ENCODE data around the gene PTTG1IP2.

Gene PTTG1IP2

GRCh38 chr7:90469554-90469953 lies at the start of gene PTTG1IP2:
PTTG1IP2 (plus strand) TSS chr7:90469639; CDS start chr7:90469787, 148 bp downstream.
- Mint-ChIP-seq H3K9me3 (peaks cover 13 to 17% of the 10 kb centered on the region in 2 donors), H3K4me1 (no peaks in the 10 kb centered on the region), H3K4me3 (no peak within 1 kb of the TSS), H3K27ac (no peak within 1 kb of the TSS), H3K27me3 (peaks cover 20% of the 10 kb centered on the region)
- DNase-seq (no peak), ATAC-seq (no peak)

- H3K4me1 Mint-ChIP-seq: peaks cover 20% of the 10 kb centered on the region
- ATAC-seq: no peak
- no peak overlapping the region for H3K4me3 Mint-ChIP-seq
- no peaks in the 10 kb centered on the region for H3K27me3 Mint-ChIP-seq
- H3K9me3 Mint-ChIP-seq: no peaks in the 10 kb centered on the region
- peak overlapping the region in 1 of 2 donors; percentile 7 for H3K27ac Mint-ChIP-seq
- no peak for DNase-seq
Observed at GRCh38 chr7:90421651-90422050, 47.8 kb upstream of the PTTG1IP2 start.

GRCh38 chr7:90424720-90425119 lies 44.7 kb upstream of the PTTG1IP2 start:
- peak; percentile 94 for ATAC-seq
- Mint-ChIP-seq H3K27ac (peak overlapping the region in 1 of 2 donors; percentile 82), H3K27me3 (peaks cover 7% of the 10 kb centered on the region), H3K9me3 (no peaks in the 10 kb centered on the region), H3K4me3 (peak overlapping the region; percentile 45 to 53), H3K4me1 (peaks cover 20% of the 10 kb centered on the region)
- DNase-seq: peak in 1 of 2 donors; percentile 23

- peaks cover 13% of the 10 kb centered on the region for H3K27me3 Mint-ChIP-seq
- peak; percentile 62 for ATAC-seq
- peak overlapping the region; percentile 45 to 53 for H3K4me3 Mint-ChIP-seq
Observed at GRCh38 chr7:90425376-90425775, 44.1 kb upstream of the PTTG1IP2 start.

GRCh38 chr7:90430614-90431460 lies 38.6 kb upstream of the PTTG1IP2 start:
- H3K4me1 Mint-ChIP-seq: peaks cover under 1% of the 10 kb centered on the region
- H3K9me3 Mint-ChIP-seq: peaks cover 0 to 9% of the 10 kb centered on the region in 2 donors
- no peak overlapping the region for H3K4me3 Mint-ChIP-seq
- H3K27ac Mint-ChIP-seq: no peak overlapping the region
- peaks cover 51% of the 10 kb centered on the region for H3K27me3 Mint-ChIP-seq
- DNase-seq (no peak), ATAC-seq (no peak)

More at GRCh38 chr7:90425376-90425775, 44.1 kb upstream of the PTTG1IP2 start:
- Mint-ChIP-seq H3K9me3 (no peaks in the 10 kb centered on the region), H3K4me1 (peaks cover 20% of the 10 kb centered on the region), H3K27ac (peak overlapping the region in 1 of 2 donors; percentile 82)
- no peak for DNase-seq

DNA sequence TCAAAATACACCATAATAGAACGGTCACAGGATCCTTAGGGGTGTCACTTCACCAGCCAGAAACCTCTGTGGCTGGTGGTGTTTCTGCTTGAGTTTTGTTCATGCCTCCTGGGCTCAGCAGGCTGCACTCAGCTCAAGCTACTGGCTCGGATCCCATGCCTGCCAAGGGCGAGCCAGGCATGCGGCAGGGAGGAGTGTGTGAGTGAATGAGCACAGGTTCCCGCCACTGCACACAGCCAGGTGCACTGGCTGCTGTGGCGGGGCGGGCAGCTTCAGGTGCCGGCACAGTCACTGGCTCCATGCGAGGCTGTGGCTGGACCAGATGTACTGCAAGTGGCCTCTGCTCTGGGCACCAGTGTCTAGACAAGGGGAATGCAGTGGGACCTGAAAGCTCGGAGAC lies 36.7 kb upstream of the PTTG1IP2 start:
- no peak overlapping the region for H3K4me3 Mint-ChIP-seq
- no peak overlapping the region for H3K27ac Mint-ChIP-seq
- no peak for DNase-seq
- ATAC-seq: no peak
- peaks cover 66% of the 10 kb centered on the region for H3K27me3 Mint-ChIP-seq
- H3K9me3 Mint-ChIP-seq: peaks cover 0 to 9% of the 10 kb centered on the region in 2 donors
- H3K4me1 Mint-ChIP-seq: no peaks in the 10 kb centered on the region

- H3K4me3 Mint-ChIP-seq: no peak overlapping the region
- peaks cover 0 to 9% of the 10 kb centered on the region in 2 donors for H3K9me3 Mint-ChIP-seq
- no peaks in the 10 kb centered on the region for H3K4me1 Mint-ChIP-seq
- DNase-seq: no peak
- H3K27me3 Mint-ChIP-seq: peaks cover 68% of the 10 kb centered on the region
- H3K27ac Mint-ChIP-seq: no peak overlapping the region
- ATAC-seq: no peak
Observed at GRCh38 chr7:90433221-90433620, 36.2 kb upstream of the PTTG1IP2 start.

GRCh38 chr7:90445633-90446032 lies 23.8 kb upstream of the PTTG1IP2 start:
- no peak for DNase-seq
- no peaks in the 10 kb centered on the region for H3K4me1 Mint-ChIP-seq
- peaks cover 10% of the 10 kb centered on the region for H3K27me3 Mint-ChIP-seq
- H3K27ac Mint-ChIP-seq: no peak overlapping the region
- no peaks in the 10 kb centered on the region for H3K9me3 Mint-ChIP-seq
- H3K4me3 Mint-ChIP-seq: no peak overlapping the region
- ATAC-seq: no peak

DNA sequence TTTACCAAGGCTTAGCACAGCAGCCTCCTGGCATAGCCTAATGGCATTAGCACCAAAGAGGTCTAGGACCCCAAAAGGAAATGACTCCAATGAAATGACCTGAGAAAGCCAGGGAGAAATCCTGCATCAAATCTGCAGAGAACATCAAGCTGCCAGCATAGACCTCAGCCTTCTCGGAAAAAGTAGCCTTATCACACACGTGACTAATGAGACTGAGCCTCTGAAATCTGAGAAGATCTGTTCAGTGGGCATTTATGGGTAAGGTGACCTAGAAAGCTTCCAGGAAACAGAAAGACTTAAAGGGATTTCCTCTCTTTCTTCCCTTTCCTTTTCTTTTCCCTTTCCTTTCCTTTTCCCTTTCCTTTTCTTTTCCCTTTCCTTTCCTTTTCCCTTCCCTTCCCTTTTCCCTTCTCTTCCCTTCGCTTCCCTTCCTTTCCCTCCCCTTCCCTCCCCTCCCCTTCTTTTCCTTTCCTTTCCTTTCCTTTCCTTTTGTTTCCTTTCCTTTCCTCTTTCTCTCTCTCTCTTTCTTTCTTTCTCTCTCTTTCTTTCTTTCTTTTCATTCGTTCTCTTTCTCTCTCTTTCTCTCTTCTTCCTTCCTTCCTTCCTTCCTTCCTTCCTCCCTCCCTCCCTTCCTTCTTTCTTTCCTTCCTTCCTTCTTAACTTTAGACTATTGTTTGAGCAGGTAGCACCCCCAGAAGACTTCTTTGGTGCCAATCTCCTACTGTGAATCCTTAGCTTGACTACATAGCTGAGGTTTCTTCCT lies 23.1 kb upstream of the PTTG1IP2 start:
- no peaks in the 10 kb centered on the region for H3K9me3 Mint-ChIP-seq
- no peak overlapping the region for H3K4me3 Mint-ChIP-seq
- H3K27ac Mint-ChIP-seq: peak overlapping the region in 1 of 2 donors; percentile 57
- ATAC-seq (no peak), DNase-seq (no peak)
- H3K4me1 Mint-ChIP-seq: no peaks in the 10 kb centered on the region
- peaks cover 10% of the 10 kb centered on the region for H3K27me3 Mint-ChIP-seq

DNA sequence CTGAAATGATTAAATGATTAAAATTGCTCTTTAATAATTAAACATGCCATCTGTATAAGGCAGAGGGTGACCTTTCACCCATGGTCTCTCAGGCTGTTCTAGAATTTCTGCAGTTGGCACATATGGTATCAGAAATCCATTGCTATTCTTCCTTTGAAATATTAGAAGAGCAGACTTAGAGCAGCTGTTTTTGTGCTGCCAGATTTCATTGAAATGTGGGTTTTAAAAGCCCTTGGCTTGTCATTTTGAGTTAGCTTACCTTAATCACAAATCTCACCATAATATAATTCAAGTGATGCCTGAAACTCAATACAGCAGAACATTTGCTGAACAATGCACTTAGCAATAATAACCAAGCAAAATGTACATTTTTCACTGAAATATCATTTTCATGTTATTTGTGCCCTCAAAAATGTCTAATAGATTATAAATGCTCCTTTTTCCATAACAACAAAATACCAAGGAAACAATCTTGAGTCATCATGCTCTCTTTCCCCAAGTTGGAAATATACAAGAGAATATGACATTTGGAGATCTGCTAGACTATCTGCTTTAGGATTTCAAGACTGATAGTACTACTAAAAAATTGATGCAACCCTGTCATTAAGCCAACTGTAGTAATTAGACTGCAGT lies 16.1 kb upstream of the PTTG1IP2 start:
- Mint-ChIP-seq H3K27me3 (peaks cover 19% of the 10 kb centered on the region), H3K9me3 (no peaks in the 10 kb centered on the region), H3K27ac (no peak overlapping the region), H3K4me3 (no peak overlapping the region), H3K4me1 (peaks cover 9% of the 10 kb centered on the region)
- DNase-seq (no peak), ATAC-seq (no peak)

- Mint-ChIP-seq H3K4me3 (no peak overlapping the region), H3K27me3 (peaks cover 19% of the 10 kb centered on the region), H3K4me1 (peaks cover 9% of the 10 kb centered on the region), H3K27ac (no peak overlapping the region), H3K9me3 (no peaks in the 10 kb centered on the region)
- DNase-seq (no peak), ATAC-seq (no peak)
Observed at GRCh38 chr7:90453931-90454330, 15.5 kb upstream of the PTTG1IP2 start.

GRCh38 chr7:90455163-90456030 lies 14.0 kb upstream of the PTTG1IP2 start:
- peak in 1 of 2 donors; percentile 8 for DNase-seq
- H3K4me3 Mint-ChIP-seq: no peak overlapping the region
- no peaks in the 10 kb centered on the region for H3K9me3 Mint-ChIP-seq
- H3K27ac Mint-ChIP-seq: no peak overlapping the region
- peaks cover 9% of the 10 kb centered on the region for H3K4me1 Mint-ChIP-seq
- no peak for ATAC-seq
- H3K27me3 Mint-ChIP-seq: peaks cover 19% of the 10 kb centered on the region

DNA sequence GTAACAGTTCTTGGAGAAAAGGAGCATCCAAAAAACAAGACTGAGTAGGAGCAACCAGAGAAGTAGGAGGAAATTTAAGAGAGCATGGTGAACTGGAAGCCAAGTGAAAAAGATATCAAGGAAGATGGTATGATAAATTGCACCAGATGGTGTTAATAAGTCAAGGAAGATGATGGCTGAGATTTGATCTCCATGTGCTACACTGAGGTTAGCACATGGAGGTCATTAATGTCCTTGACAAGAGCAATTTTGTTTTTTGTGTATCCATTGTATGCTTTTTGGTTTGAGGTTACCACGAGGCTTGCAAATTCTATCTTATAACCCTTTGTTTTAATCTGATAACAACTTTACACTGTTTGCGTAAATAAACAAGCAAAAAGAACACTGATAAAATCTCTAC lies 11.3 kb upstream of the PTTG1IP2 start:
- no peak overlapping the region for H3K4me3 Mint-ChIP-seq
- H3K9me3 Mint-ChIP-seq: peaks cover 0 to 1% of the 10 kb centered on the region in 2 donors

GRCh38 chr7:90459888-90460287 lies 9.6 kb upstream of the PTTG1IP2 start:
- Mint-ChIP-seq H3K27ac (no peak overlapping the region), H3K4me3 (no peak overlapping the region), H3K27me3 (peaks cover 17% of the 10 kb centered on the region), H3K9me3 (peaks cover 9 to 15% of the 10 kb centered on the region in 2 donors), H3K4me1 (peaks cover 16% of the 10 kb centered on the region)
- no peak for DNase-seq
- no peak for ATAC-seq

More for the DNA sequence above, 11.3 kb upstream of the PTTG1IP2 start:
- peaks cover 10% of the 10 kb centered on the region for H3K4me1 Mint-ChIP-seq
- DNase-seq: no peak
- H3K27ac Mint-ChIP-seq: no peak overlapping the region
- ATAC-seq: no peak
- H3K27me3 Mint-ChIP-seq: peaks cover 19% of the 10 kb centered on the region

DNA sequence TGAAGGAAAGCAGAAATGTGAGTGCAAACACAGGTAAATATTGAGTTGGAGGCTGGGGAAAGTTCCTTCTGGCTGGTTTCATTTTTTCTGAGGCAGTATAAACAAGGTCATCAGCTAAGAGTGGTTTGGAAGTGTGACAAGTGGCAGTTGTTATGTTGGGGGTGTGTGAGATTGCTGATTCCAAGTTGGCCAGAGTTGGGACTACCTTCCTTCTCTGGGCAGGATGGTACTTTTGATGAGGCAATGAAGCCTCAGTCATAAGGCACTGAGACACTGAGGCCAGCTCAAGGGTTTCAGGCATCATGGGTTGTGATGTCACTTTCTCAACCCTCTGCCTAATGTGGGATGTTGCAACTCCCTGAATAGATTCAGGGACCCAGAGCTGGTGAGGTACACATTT lies 8.2 kb upstream of the PTTG1IP2 start:
- Mint-ChIP-seq H3K27me3 (peaks cover 4% of the 10 kb centered on the region), H3K4me1 (peaks cover 7% of the 10 kb centered on the region), H3K27ac (no peak overlapping the region), H3K9me3 (peaks cover 21 to 28% of the 10 kb centered on the region in 2 donors), H3K4me3 (no peak overlapping the region)
- ATAC-seq (no peak), DNase-seq (no peak)
